ENCODE data around the gene ACKR2.

DNA sequence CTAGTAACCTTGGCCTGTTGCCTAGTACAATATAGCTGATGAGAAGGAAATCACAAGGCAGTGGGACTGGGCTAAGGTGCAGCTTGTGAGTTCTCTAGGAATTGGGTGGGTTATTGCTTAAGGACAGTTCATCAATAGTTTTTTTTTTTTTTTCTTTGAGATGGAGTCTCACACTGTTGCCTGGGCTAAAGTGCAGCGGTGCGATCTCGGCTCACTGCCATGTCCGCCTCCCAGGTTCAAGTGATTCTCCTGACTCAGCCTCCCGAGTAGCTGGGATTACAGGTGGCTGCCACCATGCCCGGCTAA is 11.5 kb downstream of the ACKR2 start:
- TF ChIP-seq, protein P1, sequence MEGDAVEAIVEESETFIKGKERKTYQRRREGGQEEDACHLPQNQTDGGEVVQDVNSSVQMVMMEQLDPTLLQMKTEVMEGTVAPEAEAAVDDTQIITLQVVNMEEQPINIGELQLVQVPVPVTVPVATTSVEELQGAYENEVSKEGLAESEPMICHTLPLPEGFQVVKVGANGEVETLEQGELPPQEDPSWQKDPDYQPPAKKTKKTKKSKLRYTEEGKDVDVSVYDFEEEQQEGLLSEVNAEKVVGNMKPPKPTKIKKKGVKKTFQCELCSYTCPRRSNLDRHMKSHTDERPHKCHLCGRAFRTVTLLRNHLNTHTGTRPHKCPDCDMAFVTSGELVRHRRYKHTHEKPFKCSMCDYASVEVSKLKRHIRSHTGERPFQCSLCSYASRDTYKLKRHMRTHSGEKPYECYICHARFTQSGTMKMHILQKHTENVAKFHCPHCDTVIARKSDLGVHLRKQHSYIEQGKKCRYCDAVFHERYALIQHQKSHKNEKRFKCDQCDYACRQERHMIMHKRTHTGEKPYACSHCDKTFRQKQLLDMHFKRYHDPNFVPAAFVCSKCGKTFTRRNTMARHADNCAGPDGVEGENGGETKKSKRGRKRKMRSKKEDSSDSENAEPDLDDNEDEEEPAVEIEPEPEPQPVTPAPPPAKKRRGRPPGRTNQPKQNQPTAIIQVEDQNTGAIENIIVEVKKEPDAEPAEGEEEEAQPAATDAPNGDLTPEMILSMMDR (IDR thresholded peaks at IDR 0.05), result no peak
- no peak for TF ChIP-seq POLR2AphosphoS5 (IDR thresholded peaks at IDR 0.05)
- no peak for TF ChIP-seq EP300 (IDR thresholded peaks at IDR 0.05; ENCODE audit: low read depth)

All from transverse colon (tissue), 4 donors.